ENCODE results near the gene OXLD1. TPM values are rescaled to one million over a fixed set of nuclear protein-coding genes. Genes with fewer than 3 reads are reported as not detected.

Gene OXLD1
- total RNA-seq, 1 donor from 2014 or later: 45.1 TPM

Other genes with a start within 250 kb of the OXLD1 start
- gene ACTG1, start 153.8 kb downstream of the OXLD1 start, total RNA-seq: 6,291 and 7,288 TPM in 2 replicates
- gene FSCN2, start 138.2 kb downstream of the OXLD1 start, total RNA-seq: 0.42 and 1.0 TPM in 2 replicates
- 26.0 and 27.1 TPM in 2 replicates for gene FAAP100, start 114.3 kb downstream of the OXLD1 start, total RNA-seq
- 83.9 and 124 TPM in 2 replicates for gene NPLOC4, start 29.5 kb downstream of the OXLD1 start, total RNA-seq
- 0.68 and 1.3 TPM in 2 replicates for gene TSPAN10, start 29.4 kb downstream of the OXLD1 start, total RNA-seq
- 3.4 and 4.1 TPM in 2 replicates for gene PDE6G, start 10.1 kb downstream of the OXLD1 start, total RNA-seq
- 11.1 and 14.1 TPM in 2 replicates for gene CCDC137, start 132 bp upstream of the OXLD1 start, total RNA-seq
- 21.0 and 25.2 TPM in 2 replicates for gene ARL16, start 17.2 kb upstream of the OXLD1 start, total RNA-seq
- gene HGS, start 17.4 kb upstream of the OXLD1 start, total RNA-seq: 59.7 and 98.5 TPM in 2 replicates
- 8.2 and 10.9 TPM in 2 replicates for gene MRPL12, start 36.8 kb upstream of the OXLD1 start, total RNA-seq
- gene SLC25A10, start 45.7 kb upstream of the OXLD1 start, total RNA-seq: 11.4 and 28.4 TPM in 2 replicates
- 0.17 TPM in 1 of 2 replicates, not detected in the other for gene GCGR, start 137.5 kb upstream of the OXLD1 start, total RNA-seq
- gene MCRIP1, start 166.7 kb upstream of the OXLD1 start, total RNA-seq: 79.9 and 138 TPM in 2 replicates
- gene PPP1R27, start 168.4 kb upstream of the OXLD1 start, total RNA-seq: not detected in 2 replicates
- 1,052 and 1,490 TPM in 2 replicates for gene P4HB, start 193.9 kb upstream of the OXLD1 start, total RNA-seq
- 195 and 495 TPM in 2 replicates for gene ARHGDIA, start 204.7 kb upstream of the OXLD1 start, total RNA-seq
- 172 and 224 TPM in 2 replicates for gene ALYREF, start 225.0 kb upstream of the OXLD1 start, total RNA-seq
- gene ANAPC11, start 225.1 kb upstream of the OXLD1 start, total RNA-seq: 79.9 and 128 TPM in 2 replicates
- 0.28 TPM in 1 of 2 replicates, not detected in the other for gene NPB, start 235.6 kb upstream of the OXLD1 start, total RNA-seq
- 41.0 and 80.1 TPM in 2 replicates for gene PCYT2, start 244.8 kb upstream of the OXLD1 start, total RNA-seq

All from dermis blood vessel endothelial cell (primary cell).